Small intestine (tissue), 7 donors: ENCODE results near the gene CLEC4D. TPM values are rescaled to one million over a fixed set of nuclear protein-coding genes. Genes with fewer than 3 reads are reported as not detected.
A peak's percentile ranks its signal among the peaks of the same experiment; 100 is the strongest.
"Not testable (repeated sequence)": the region's sequence is repeated elsewhere in the genome, so short reads cannot be mapped to it uniquely, and the experiment has no call there.

Experiments
- DNase-seq, 2 donors: peaks; one replicate each; pipeline versions ENCODE4 v3.0.0 to v3.0.0-alpha.2; 2013
- FAIRE-seq: peaks from 2 replicates; lab custom pipeline; 2012; peaks lifted over from hg19 to GRCh38; lab: Jason Lieb, UNC
- H3K27ac ChIP-seq, 3 donors: one replicate each; pipeline ENCODE4 v1.5.1; 2013; ENCODE audit warnings: low read length in 2 of 3, mild to moderate bottlenecking in 2 of 3, control low read depth in 1 of 3, inconsistent platforms in 1 of 3, low read depth in 1 of 3, moderate library complexity in 1 of 3
- H3K27me3 ChIP-seq, 3 donors: one replicate each; pipeline ENCODE4 v1.6.1; 2013; ENCODE audit warnings: low read length in 3 of 3, inconsistent platforms in 1 of 3; ENCODE audit not compliant: control insufficient read depth in 3 of 3, insufficient read depth in 3 of 3
- H3K36me3 ChIP-seq, 3 donors: one replicate each; pipeline ENCODE4 v1.6.1; 2013; ENCODE audit warnings: low read length in 3 of 3, inconsistent platforms in 1 of 3, low read depth in 1 of 3, mild to moderate bottlenecking in 1 of 3, moderate library complexity in 1 of 3; ENCODE audit not compliant: control insufficient read depth in 3 of 3, insufficient read depth in 2 of 3
- H3K4me1 ChIP-seq, 3 donors: one replicate each; pipeline ENCODE4 v1.6.1; 2013; ENCODE audit warnings: low read length in 2 of 3, inconsistent platforms in 1 of 3, low read depth in 1 of 3, mild to moderate bottlenecking in 1 of 3, moderate library complexity in 1 of 3; ENCODE audit not compliant: control insufficient read depth in 3 of 3, insufficient read depth in 2 of 3
- H3K4me3 ChIP-seq, 3 donors: one replicate each; pipeline ENCODE4 v1.5.1; 2013; ENCODE audit warnings: low read length in 3 of 3, control low read depth in 1 of 3, inconsistent platforms in 1 of 3, low read depth in 1 of 3, mild to moderate bottlenecking in 1 of 3, moderate library complexity in 1 of 3
- H3K9me3 ChIP-seq, 2 donors: one replicate each; pipeline ENCODE4 v1.6.1; 2013; ENCODE audit warnings: low read depth in 1 of 2, low read length in 1 of 2; ENCODE audit not compliant: control insufficient read depth in 2 of 2, insufficient read depth in 1 of 2
- WGBS, 3 donors: extraction: QIAGEN DNeasy Blood & Tissue Kit; methylation state at CpG; one replicate each; pipeline ENCODE4 v1.1.7; 2013; 5-methylcytosine and 5-hydroxymethylcytosine counted together
- polyA plus RNA-seq, 4 donors: library from polyadenylated mRNA; stranded (reverse) in 3 of 4; unstranded in 1 of 4; fragments of 200-250 nt in 3 of 4; fragments of 120-200 nt in 1 of 4; gene quantifications; one replicate each; pipeline versions ENCODE4 v1.2.1 to v1.2.3, GENCODE V29; 2013
- donor health status: healthy with polysubstance abuse.
- donor health status: control.
- donor health status: control.
- donor health status: Bipolar disorder and iron deficiency.
- donor health status: healthy.

CLEC4D gene
- polyA plus RNA-seq, 4 donors: 0.03 to 0.07 TPM; not detected in 2

- FAIRE-seq (no peak), DNase-seq (no peak)
- H3K9me3 ChIP-seq: peaks cover 0 to 20% of the 10 kb centered on the region in 2 donors
- no peak overlapping the region for H3K4me3 ChIP-seq
- peaks cover 0 to 6% (median 2%) of the 10 kb centered on the region in 3 donors for H3K4me1 ChIP-seq
- WGBS, 3 donors: 25 to 71% (median 45%) methylated on average over 11 of the region's 11 CpGs
- H3K27me3 ChIP-seq: no peaks in the 10 kb centered on the region
- H3K36me3 ChIP-seq: no peaks in the 10 kb centered on the region
- no peak overlapping the region for H3K27ac ChIP-seq
Measured at GRCh38 chr12:8559676-8560075, 46.4 kb downstream of the CLEC4D start.

GRCh38 chr12:8561011-8561410 lies 47.7 kb downstream of the CLEC4D start:
- FAIRE-seq (no peak), DNase-seq (peak; percentile 61 to 77)
- Histone ChIP-seq H3K9me3 (peaks cover 0 to 23% of the 10 kb centered on the region in 2 donors), H3K4me3 (no peak overlapping the region), H3K27ac (peak overlapping the region in 1 of 3 donors; percentile 55), H3K27me3 (no peaks in the 10 kb centered on the region), H3K36me3 (no peaks in the 10 kb centered on the region), H3K4me1 (peaks cover 0 to 6% (median 2%) of the 10 kb centered on the region in 3 donors)
- 26 to 50% (median 40%) methylated on average over 4 of the region's 4 CpGs for WGBS, 3 donors

- H3K27me3 ChIP-seq: no peaks in the 10 kb centered on the region
- H3K4me3 ChIP-seq: no peak overlapping the region
- no peak for FAIRE-seq
- no peak for DNase-seq
- peaks cover 0 to 6% (median 2%) of the 10 kb centered on the region in 3 donors for H3K4me1 ChIP-seq
- H3K27ac ChIP-seq: no peak overlapping the region
- H3K9me3 ChIP-seq: peaks cover 0 to 30% of the 10 kb centered on the region in 2 donors
- 62 to 96% (median 89%) methylated on average over 6 of the region's 6 CpGs for WGBS, 3 donors
- no peaks in the 10 kb centered on the region for H3K36me3 ChIP-seq
Measured at GRCh38 chr12:8562310-8562709, 49.0 kb downstream of the CLEC4D start.

GRCh38 chr12:8563356-8563755 lies 50.1 kb downstream of the CLEC4D start:
- DNase-seq (no peak), FAIRE-seq (no peak)
- Histone ChIP-seq H3K4me1 (peaks cover 0 to 6% (median 2%) of the 10 kb centered on the region in 3 donors), H3K9me3 (peaks cover 0 to 41% of the 10 kb centered on the region in 2 donors), H3K36me3 (no peaks in the 10 kb centered on the region), H3K4me3 (no peak overlapping the region), H3K27ac (no peak overlapping the region), H3K27me3 (no peaks in the 10 kb centered on the region)
- 69 to 92% (median 86%) methylated on average over 3 of the region's 3 CpGs for WGBS, 3 donors

- DNase-seq: no peak
- H3K4me1 ChIP-seq: peaks cover 0 to 6% (median 2%) of the 10 kb centered on the region in 3 donors
- 58 to 84% (median 83%) methylated on average over 22 of the region's 22 CpGs for WGBS, 3 donors
- no peaks in the 10 kb centered on the region for H3K27me3 ChIP-seq
- FAIRE-seq: no peak
- H3K4me3 ChIP-seq: no peak overlapping the region
- H3K36me3 ChIP-seq: no peaks in the 10 kb centered on the region
- peaks cover 0 to 42% of the 10 kb centered on the region in 2 donors for H3K9me3 ChIP-seq
- no peak overlapping the region for H3K27ac ChIP-seq
Measured at GRCh38 chr12:8564656-8565055, 51.4 kb downstream of the CLEC4D start.

GRCh38 chr12:8566052-8566451 lies 52.7 kb downstream of the CLEC4D start:
- 81 to 93% (median 83%) methylated on average over 2 of the region's 2 CpGs for WGBS, 3 donors
- peaks cover 0 to 40% of the 10 kb centered on the region in 2 donors for H3K9me3 ChIP-seq
- not testable (repeated sequence) for H3K36me3 ChIP-seq, H3K4me1 ChIP-seq, H3K27ac ChIP-seq, H3K4me3 ChIP-seq, FAIRE-seq, DNase-seq, H3K27me3 ChIP-seq

GRCh38 chr12:8566525-8566924 lies 53.2 kb downstream of the CLEC4D start:
- H3K27me3 ChIP-seq: no peaks in the 10 kb centered on the region
- peaks cover 0 to 40% of the 10 kb centered on the region in 2 donors for H3K9me3 ChIP-seq
- no peak overlapping the region for H3K4me3 ChIP-seq
- FAIRE-seq (no peak), DNase-seq (no peak)
- no peaks in the 10 kb centered on the region for H3K36me3 ChIP-seq
- no peaks in the 10 kb centered on the region for H3K4me1 ChIP-seq
- H3K27ac ChIP-seq: no peak overlapping the region
